GM18498 (cell line): ENCODE data around the gene DRD3.

Source experiments
- ATAC-seq: cut with Tn5 transposase; IDR thresholded peaks from one replicate; pipeline ENCODE4 v1.9.1; 2021; ENCODE audit warnings: mild to moderate bottlenecking, moderate library complexity; ENCODE audit not compliant: unreplicated experiment

The DRD3 gene

GRCh38 chr3:114178770-114179368, at the start of gene DRD3:
Gene DRD3 (minus strand): TSS chr3:114179052. CDS start chr3:114171992, 7,060 bp downstream.
- ATAC-seq: no peak

- no peak for ATAC-seq
Measured at GRCh38 chr3:114227076-114227475, 48.2 kb upstream of the DRD3 start.

- ATAC-seq: no peak
Measured at GRCh38 chr3:114226313-114226712, 47.5 kb upstream of the DRD3 start.

GRCh38 chr3:114223143-114223542, 44.3 kb upstream of the DRD3 start:
- ATAC-seq: peak; percentile 86

- ATAC-seq: no peak
Measured at GRCh38 chr3:114221881-114222264, 43.0 kb upstream of the DRD3 start.

- no peak for ATAC-seq
Measured at GRCh38 chr3:114221165-114221880, 42.5 kb upstream of the DRD3 start.

GRCh38 chr3:114219741-114220140, 40.9 kb upstream of the DRD3 start:
- no peak for ATAC-seq

- ATAC-seq: no peak
Measured at GRCh38 chr3:114218578-114219185, 39.8 kb upstream of the DRD3 start.

- no peak for ATAC-seq
Measured at GRCh38 chr3:114218006-114218405, 39.2 kb upstream of the DRD3 start.

- ATAC-seq: no peak
Measured at GRCh38 chr3:114217266-114217665, 38.4 kb upstream of the DRD3 start.

GRCh38 chr3:114216186-114216970, 37.5 kb upstream of the DRD3 start:
- ATAC-seq: no peak

GRCh38 chr3:114214542-114215341, 35.9 kb upstream of the DRD3 start:
- peak; percentile 24 for ATAC-seq

- peak; percentile 89 for ATAC-seq
Measured at GRCh38 chr3:114213627-114214541, 35.0 kb upstream of the DRD3 start.

GRCh38 chr3:114213292-114213626, 34.4 kb upstream of the DRD3 start:
- ATAC-seq: peak; percentile 12

- ATAC-seq: no peak
Measured at GRCh38 chr3:114212646-114213045, 33.8 kb upstream of the DRD3 start.

GRCh38 chr3:114207768-114208167, 28.9 kb upstream of the DRD3 start:
- peak; percentile 96 for ATAC-seq

GRCh38 chr3:114206342-114206741, 27.5 kb upstream of the DRD3 start:
- no peak for ATAC-seq

GRCh38 chr3:114205541-114205940, 26.7 kb upstream of the DRD3 start:
- ATAC-seq: no peak

- ATAC-seq: no peak
Measured at GRCh38 chr3:114194750-114195149, 15.9 kb upstream of the DRD3 start.

- no peak for ATAC-seq
Measured at GRCh38 chr3:114192136-114192535, 13.3 kb upstream of the DRD3 start.
